Measurements from ENCODE around the gene UNKL.

UNKL gene

DNA sequence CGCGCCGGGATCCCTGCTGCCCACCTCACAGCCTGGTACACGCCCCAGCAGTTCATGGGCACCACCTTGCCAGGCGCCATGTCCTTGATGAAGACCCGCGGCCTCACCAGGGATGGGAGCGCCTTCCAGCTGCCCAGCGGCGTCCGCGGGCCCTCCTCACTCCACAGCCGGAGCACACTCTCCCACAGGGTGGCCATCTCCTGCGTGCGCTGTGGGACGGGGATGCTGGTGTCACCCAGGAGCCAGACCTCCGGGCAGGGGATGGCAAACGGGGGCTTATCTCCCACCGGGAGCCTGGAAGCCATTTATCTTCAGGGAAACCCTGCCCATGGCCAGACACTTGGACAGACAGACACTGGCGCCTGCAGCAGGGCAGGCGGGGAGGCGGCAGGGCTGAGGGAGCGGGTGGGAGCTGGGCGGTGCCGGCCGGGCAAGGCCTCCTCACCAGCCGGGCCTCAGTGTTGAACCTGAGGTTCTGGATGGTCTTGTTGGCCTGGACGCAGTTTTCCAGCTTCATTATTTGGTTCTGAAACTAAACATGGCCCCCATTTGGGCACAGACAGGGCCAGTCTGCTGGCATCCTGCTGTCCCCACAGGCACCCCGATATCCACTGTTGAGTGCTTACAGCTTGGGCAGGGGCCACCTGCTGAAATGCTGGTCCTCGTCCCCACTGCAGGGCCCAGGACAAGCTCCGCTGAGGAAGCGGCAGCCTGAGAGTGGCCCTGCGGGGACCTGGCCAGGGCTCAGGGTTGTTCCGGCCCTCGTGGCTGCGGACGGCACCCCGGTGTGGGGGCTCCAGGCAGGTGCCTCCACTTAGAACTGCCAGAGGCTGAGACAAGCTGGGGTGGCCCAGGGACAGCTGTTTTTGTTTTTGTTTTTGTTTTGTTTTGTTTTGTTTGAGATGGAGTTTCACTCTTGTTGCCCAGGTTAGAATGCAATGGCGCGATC, 20.4 kb upstream of the UNKL start:
- TF ChIP-seq FOXP2 (optimal IDR thresholded peaks at IDR 0.05; ENCODE audit: borderline replicate concordance, extremely low read depth, extremely low read length, insufficient read depth) (no peak), POLR2AphosphoS5 (IDR thresholded peaks at IDR 0.05; ENCODE audit: low read depth, low read length) (no peak), SIN3A (IDR thresholded peaks at IDR 0.05; ENCODE audit: borderline replicate concordance, insufficient read depth, low read length) (no peak), REST (IDR thresholded peaks at IDR 0.05; ENCODE audit: insufficient read depth in 1 of 2, low read depth in 2 of 2, low read length in 2 of 2) (no peak), TAF1 (IDR thresholded peaks at IDR 0.05; ENCODE audit: borderline replicate concordance, insufficient read depth, low read length) (no peak)

DNA sequence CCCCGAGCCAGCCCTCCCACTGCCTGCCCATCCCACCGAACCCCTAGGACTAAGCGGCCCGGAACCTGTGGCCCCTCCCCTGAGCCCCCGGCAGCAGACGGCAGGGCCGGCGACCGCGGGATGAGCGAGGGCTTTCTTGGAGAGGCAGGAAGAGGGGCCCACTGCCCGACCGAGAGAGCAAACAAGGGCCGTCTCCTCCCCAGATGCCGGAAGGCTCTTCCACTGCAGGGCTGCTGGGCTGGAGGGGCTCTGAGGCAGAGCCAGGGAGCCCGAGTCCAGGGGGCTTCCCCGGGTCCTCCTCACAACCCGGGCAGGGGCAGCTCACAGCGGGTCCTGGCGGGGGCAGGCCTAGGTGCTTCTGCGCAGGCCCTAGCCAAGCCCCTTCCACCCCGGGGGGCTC, 19.3 kb upstream of the UNKL start:
- TF ChIP-seq SIN3A (IDR thresholded peaks at IDR 0.05; ENCODE audit: borderline replicate concordance, insufficient read depth, low read length), result no peak
- no peak for TF ChIP-seq POLR2AphosphoS5 (IDR thresholded peaks at IDR 0.05; ENCODE audit: low read depth, low read length)
- TF ChIP-seq FOXP2 (optimal IDR thresholded peaks at IDR 0.05; ENCODE audit: borderline replicate concordance, extremely low read depth, extremely low read length, insufficient read depth), result no peak
- no peak for TF ChIP-seq TAF1 (IDR thresholded peaks at IDR 0.05; ENCODE audit: borderline replicate concordance, insufficient read depth, low read length)
- TF ChIP-seq REST (IDR thresholded peaks at IDR 0.05; ENCODE audit: insufficient read depth in 1 of 2, low read depth in 2 of 2, low read length in 2 of 2), result no peak

- TF ChIP-seq TAF1 (IDR thresholded peaks at IDR 0.05; ENCODE audit: borderline replicate concordance, insufficient read depth, low read length), result no peak
- TF ChIP-seq REST (IDR thresholded peaks at IDR 0.05; ENCODE audit: insufficient read depth in 1 of 2, low read depth in 2 of 2, low read length in 2 of 2), result no peak
- no peak for TF ChIP-seq SIN3A (IDR thresholded peaks at IDR 0.05; ENCODE audit: borderline replicate concordance, insufficient read depth, low read length)
- no peak for TF ChIP-seq FOXP2 (optimal IDR thresholded peaks at IDR 0.05; ENCODE audit: borderline replicate concordance, extremely low read depth, extremely low read length, insufficient read depth)
- TF ChIP-seq POLR2AphosphoS5 (IDR thresholded peaks at IDR 0.05; ENCODE audit: low read depth, low read length), result no peak
Observed at GRCh38 chr16:1433263-1433560, 18.7 kb upstream of the UNKL start.

DNA sequence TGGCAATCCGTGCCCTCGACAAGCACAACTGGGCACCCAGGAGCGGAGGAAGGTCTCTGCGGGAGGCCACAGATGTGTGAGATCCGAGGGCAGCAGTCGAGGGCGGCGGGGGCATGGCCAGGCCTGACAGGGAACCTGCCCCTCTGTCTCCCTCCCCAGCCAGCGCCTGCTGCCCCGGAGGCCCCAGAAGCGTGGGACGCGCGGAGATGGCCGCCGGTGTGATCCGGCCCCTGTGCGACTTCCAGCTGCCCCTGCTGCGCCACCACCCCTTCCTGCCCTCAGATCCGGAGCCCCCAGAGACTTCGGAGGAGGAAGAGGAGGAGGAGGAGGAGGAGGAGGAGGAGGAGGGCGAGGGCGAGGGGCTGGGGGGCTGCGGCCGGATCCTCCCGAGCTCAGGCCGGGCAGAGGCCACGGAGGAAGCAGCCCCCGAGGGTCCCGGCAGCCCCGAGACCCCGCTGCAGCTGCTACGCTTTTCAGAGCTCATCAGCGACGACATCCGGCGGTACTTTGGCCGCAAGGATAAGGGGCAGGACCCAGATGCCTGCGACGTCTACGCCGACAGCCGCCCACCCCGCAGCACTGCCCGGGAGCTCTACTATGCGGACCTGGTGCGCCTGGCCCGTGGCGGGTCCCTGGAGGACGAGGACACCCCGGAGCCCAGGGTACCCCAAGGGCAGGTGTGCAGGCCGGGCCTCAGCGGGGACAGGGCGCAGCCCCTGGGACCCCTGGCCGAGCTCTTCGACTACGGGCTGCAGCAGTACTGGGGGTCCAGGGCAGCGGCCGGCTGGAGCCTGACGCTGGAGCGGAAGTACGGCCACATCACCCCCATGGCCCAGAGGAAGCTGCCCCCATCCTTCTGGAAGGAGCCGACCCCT, 18.1 kb upstream of the UNKL start:
- no peak for TF ChIP-seq POLR2AphosphoS5 (IDR thresholded peaks at IDR 0.05; ENCODE audit: low read depth, low read length)
- no peak for TF ChIP-seq FOXP2 (optimal IDR thresholded peaks at IDR 0.05; ENCODE audit: borderline replicate concordance, extremely low read depth, extremely low read length, insufficient read depth)
- no peak for TF ChIP-seq SIN3A (IDR thresholded peaks at IDR 0.05; ENCODE audit: borderline replicate concordance, insufficient read depth, low read length)
- no peak for TF ChIP-seq TAF1 (IDR thresholded peaks at IDR 0.05; ENCODE audit: borderline replicate concordance, insufficient read depth, low read length)
- no peak for TF ChIP-seq REST (IDR thresholded peaks at IDR 0.05; ENCODE audit: insufficient read depth in 1 of 2, low read depth in 2 of 2, low read length in 2 of 2)
